Cortex of kidney (tissue), 1 donor: ENCODE data around the gene LHX4.
"Not testable (repeated sequence)": the region's sequence is repeated elsewhere in the genome, so short reads cannot be mapped to it uniquely, and the experiment has no call there.

Experiments used
- DNase-seq: peaks from one replicate; lab custom pipeline; 2025; lab: John Stamatoyannopoulos, UW

LHX4 gene

DNA sequence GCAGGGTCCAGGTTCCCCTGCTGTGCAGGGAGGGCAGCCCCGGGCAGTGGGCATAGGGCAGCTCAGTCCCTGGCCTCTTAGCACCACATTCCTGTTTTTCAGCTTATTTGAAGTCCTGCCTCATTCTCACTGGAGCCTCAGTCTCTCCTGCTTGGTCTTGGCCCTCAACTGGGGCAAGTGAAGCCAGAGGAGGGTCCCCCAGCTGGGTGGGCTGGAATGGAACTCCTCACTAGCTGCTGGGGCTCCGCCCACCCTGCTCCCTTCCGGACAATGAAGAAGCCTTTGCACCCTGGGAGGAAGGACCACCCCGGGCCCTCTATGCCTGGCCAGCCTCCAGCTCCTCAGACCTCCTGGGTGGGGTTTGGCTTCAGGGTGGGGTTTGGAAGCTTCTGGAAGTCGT, 32.8 kb upstream of the LHX4 start:
- no peak for DNase-seq

- no peak for DNase-seq
These were observed 31.9 kb upstream of the LHX4 start for GRCh38 chr1:180198196-180198595.

DNA sequence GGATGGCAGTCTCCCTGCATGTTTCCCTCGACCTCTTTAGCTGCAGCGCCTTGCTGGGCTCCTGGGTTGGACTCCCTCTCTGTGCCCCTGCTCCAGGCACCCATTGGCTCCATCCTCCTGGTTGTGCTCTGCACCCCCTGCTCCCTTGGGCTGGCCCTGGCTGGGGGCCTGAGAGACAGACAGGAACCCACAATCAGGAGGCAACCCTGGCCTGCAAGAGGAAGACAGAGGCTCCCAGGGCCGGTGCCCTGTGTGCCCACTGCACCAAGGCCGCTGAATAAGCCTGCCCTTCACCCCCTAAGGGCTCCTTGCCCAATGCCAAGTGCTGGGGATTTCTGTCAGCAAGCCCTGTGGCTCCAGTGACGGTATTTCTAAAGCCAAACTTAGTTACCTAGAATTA, 31.5 kb upstream of the LHX4 start:
- no peak for DNase-seq

- no peak for DNase-seq
These were observed 31.0 kb upstream of the LHX4 start for GRCh38 chr1:180199018-180199417.

- DNase-seq: no peak
These were observed 28.4 kb upstream of the LHX4 start for GRCh38 chr1:180201451-180202200.

DNA sequence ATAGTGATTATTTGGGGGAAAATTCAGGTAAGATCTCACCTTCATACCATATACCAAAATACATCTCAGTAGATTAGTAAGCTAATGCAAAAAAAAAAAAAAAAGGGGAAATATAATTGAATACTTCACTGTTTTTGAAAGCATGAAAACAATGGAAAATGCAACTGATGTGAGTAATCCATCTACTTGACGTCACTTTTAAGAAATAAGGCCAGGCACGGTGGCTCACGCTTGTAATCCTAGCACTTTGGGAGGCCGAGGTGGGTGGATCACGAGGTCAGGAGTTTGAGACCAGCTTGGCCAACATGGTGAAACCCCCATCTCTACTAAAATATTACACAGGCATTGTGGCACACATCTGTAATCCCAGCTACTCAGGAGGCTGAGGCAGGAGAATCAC, 27.5 kb upstream of the LHX4 start:
- DNase-seq: not testable (repeated sequence)

DNA sequence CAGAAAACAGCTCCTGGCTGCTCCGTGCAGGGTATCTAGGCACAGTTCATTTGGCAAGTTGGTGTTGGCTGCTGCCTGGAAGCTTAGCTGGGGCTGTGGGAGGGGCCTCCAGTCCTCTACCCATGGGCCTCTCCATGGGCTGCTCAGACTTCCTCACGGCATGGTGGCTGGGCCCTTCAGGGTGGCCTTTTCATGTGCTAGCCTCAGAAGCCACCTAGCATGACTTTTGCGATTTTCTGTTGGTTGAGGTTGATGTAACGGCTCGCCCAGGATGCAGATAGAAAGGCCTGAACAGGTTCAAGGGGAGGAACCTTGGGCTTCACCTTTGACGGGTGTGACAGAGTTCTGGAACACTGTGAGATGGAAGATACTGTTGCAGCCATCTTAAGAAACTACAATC, 25.8 kb upstream of the LHX4 start:
- no peak for DNase-seq

DNA sequence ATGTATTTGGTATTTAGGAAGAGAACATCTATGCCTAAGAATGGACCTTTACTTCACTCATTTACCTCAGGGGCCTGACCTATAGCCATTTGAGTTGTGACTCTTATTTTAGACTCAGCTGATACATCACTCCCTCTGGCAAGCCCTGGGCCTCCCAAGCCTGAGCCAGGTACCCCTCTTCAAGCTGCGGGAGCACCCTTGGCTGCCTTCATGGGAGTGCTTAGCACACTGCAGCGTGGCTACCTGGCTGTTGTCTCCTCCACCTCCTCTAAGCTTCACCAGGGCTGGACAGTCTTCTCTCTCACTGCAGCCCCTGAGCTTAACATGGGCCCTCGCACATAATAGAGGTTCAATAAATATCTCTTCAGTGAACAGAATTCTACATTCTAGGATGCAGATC, 23.5 kb upstream of the LHX4 start:
- DNase-seq: no peak

DNA sequence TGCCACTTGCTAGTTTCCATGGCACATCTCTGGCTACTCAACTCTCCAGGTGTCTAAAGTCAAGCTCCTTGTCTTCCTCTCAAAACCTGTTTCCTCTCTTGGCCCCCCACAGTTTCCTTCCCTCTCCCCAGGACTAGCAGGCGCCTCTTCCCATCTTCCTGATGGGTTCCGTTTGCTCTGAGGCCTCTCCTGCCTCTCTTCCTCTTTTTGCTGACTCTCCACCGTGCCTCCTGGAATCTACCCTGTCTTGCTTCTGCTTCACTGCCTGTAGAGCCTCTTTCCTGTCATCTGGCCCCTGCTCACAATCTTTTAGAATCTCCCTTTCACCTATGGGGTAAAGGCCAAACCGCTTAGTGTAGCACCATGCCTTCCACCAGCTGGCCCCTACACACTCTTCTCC, 21.8 kb upstream of the LHX4 start:
- DNase-seq: no peak

DNA sequence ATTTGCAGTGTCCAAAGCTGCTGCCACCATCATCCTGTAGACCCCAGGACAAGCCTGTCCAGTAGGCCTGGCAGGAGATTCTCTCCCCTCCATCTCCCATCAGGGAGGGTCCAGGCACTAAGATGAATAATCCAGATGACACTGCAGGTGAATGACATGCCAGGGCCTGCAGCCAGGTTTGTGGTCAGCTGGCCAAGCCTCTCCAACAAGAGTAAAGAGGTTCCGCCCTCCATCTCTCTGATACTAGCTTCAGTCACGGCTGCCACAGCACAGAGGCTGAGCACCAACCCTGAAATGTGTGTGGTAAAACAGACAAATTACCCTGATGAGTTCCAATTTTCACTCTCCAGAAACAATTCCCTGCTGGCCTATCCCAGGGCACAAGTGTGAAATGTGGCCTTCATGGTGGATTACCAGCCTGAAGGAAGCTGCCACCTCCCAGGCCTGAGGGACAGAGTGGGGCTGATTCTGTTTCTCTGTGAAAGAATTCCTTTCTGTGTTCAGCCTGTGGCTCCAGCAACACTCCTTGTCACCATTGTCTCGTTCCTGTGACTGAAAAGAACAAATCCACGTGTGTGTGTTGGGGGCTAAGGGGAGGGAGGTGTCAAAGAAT, 19.9 kb upstream of the LHX4 start:
- no peak for DNase-seq

GRCh38 chr1:180211156-180211859, 18.8 kb upstream of the LHX4 start:
- no peak for DNase-seq

DNA sequence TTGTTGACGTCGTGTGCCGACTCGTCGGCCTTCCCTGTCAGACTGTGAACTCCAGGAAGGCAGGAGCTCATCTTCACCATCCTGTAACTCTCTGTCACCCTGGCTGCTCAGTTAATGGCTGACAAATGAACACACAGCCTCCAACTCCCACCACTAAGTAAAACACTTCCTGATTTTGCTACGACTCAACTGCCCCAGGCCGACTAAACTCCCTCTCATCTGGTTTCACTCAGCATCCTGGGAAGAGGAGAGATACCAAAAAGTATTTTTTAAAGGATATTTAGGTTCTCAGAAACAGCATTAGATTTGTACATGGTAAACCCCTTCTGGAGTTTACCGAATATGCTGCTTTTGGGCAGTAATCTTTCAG, 18.2 kb upstream of the LHX4 start:
- no peak for DNase-seq

DNA sequence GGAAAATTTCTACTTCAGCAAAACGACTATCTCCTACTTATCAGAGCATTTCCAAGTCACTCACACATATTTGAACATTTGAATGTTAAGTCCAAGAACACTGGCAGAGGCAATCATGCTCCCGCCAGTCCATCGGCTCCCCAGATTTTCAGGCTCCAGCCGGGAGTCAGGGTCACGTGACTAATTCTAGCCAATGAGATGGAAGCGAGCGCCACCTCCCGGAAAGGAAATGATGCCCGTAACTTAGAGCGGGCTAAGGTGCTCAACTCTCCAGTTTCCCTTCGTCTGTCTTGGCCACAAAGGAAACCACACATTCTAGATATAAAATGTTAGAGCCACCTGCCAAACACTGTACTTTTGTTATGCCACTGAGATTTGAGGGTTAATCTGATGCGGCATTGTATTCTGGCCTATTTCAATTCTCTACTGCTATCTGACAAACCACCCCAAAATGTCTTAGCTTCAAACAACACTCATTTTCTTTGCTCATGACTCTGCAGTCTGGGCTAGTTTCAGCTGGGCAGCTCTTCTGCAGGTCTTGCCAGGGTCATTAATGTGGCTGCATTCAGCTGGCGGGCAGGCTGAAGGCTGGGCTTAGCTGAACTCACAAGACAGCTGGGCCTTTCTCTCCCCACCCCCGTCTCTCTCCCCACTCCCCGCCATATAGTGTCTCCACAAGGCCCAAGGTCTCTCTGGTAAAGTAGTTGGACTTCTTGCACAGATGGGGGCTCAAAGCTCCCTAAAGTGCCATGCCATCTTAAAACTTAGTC, 16.5 kb upstream of the LHX4 start:
- DNase-seq: no peak

DNA sequence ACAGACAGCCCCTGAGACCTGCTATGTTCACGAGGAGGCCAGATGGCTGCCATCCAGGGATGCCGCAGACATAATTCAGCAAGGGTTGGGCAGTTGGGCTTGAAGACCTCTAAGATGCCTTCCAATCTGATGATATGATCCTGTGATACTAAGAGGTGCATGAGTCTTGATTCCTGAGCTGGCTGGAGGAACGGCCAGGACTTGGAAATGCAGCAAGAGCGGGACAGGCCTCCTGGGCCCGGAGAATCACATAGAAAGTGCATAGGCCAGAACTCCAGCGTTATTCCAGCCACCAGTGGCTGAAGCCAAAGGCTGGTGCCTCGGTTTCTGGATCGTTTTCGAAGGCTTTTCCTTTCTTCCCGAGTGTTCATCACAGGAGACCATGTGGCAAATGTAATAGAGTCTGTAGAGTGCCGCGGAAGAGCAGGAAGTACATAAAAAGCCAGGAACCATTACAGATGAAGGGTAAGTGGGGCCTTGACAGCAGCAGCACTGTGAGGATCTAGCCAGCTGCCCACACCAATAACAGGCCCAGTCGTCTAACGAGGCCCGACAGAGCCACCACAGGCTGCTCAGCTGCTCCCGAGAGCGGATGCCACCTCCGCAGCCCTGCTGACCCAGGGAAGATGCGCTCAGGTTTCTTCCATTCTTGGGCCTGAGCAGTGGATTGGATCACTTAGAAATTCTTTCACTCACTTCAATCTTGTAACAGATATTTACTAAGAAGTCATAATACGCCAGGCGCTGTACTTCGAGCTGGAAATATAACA, 14.0 kb upstream of the LHX4 start:
- no peak for DNase-seq

DNA sequence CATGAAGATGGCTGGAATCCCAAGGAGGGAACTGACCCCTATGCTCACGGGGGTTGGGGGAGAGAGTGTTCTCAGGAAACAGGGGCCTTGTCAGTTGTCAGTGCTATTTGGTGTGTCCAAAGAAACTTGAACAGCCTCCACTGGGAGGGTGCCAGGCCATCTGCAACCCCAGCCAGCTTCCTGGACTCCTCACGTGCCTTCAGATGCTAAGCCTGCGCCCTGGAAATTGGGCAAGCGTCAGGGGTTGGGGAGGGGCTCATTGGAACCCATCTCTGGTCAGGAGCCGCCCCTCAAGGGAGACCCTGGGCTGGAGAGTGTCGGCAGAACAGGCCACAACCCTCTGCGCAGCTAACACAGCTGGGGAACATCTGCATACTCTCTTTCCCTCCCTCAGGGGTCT, 13.1 kb upstream of the LHX4 start:
- no peak for DNase-seq

GRCh38 chr1:180218806-180219765, 11.0 kb upstream of the LHX4 start:
- DNase-seq: no peak

DNA sequence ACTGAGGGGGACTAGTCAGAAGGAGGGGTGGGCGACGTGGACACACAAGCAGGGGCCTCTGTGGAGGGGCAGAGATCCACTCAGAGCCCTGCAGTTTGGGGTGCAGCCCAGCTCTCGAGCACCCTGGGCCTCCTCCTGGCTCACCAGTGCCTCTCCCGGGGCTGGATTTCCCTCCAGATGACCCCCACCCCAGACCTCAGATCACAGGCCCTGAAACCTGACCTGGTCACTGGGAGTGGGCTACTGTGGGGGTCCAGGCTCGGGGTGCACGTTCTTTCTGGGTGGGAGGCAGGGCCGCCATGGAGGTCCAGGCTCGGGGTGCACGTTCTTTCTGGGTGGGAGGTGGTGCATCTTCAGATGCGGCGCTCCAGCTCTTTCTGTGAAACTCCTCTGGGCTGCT, 10.3 kb upstream of the LHX4 start:
- DNase-seq: no peak

- DNase-seq: no peak
These were observed 8.6 kb upstream of the LHX4 start for GRCh38 chr1:180221462-180221861.

- no peak for DNase-seq
These were observed 5.2 kb upstream of the LHX4 start for GRCh38 chr1:180224902-180225301.

DNA sequence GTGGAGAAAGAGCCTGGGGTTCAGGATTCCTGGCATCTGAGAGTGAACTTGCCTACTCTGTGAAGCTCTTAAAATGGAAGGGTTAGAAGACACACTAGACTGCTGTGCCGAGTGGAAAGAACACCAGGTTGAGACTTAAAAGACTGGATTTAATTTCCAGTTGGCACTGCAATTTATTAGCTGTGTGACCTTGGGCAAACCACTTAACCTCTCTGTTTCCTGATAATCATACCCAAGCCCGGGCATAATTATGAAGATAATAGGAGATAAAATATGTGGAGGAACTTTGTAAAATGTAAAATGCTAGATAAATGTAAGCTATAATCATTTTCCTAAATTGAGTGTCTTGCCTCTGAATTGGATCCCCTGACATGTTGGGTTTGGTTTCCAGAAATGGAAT, 4.7 kb upstream of the LHX4 start:
- no peak for DNase-seq
